Common myeloid progenitor, CD34-positive (primary cell): ENCODE data around the gene ITPR2.

ENCODE experiments used
- CTCF ChIA-PET: fragments of 350-600 bp; sonication (Branson Sonifier 250); formaldehyde crosslinking; loops from one replicate; lab custom pipeline; 2021; ENCODE audit warnings: antibody characterized with exemption; lab: Charles Lee
- POLR2A ChIA-PET: fragments of 350-600 bp; sonication (Branson Sonifier 250); formaldehyde crosslinking; loops from one replicate; lab custom pipeline; 2021; ENCODE audit warnings: antibody characterized with exemption; lab: Charles Lee
- DNase-seq, 3 donors: peaks; one replicate each; pipeline versions ENCODE4 v3.0.0 to v3.0.0-alpha.2; 2013
- H3K27ac ChIP-seq, 2 experiments: 1 replicate in 1 of 2; 2 replicates in 1 of 2; pipeline ENCODE4 v1.7.0; 2013; ENCODE audit warnings: inconsistent platforms in 2 of 2, low read length in 2 of 2, mild to moderate bottlenecking in 2 of 2, low read depth in 1 of 2, moderate library complexity in 1 of 2; ENCODE audit not compliant: severe bottlenecking in 2 of 2, insufficient read depth in 1 of 2, poor library complexity in 1 of 2
- H3K27me3 ChIP-seq, 5 experiments: replicated peaks in 2 of 5; 1 replicate in 3 of 5; 2 replicates in 2 of 5; pipeline versions ENCODE4 v1.6.1 to v1.7.0; 2013; ENCODE audit warnings: low read length in 4 of 5, mild to moderate bottlenecking in 2 of 5, moderate library complexity in 2 of 5, inconsistent platforms in 1 of 5; ENCODE audit not compliant: insufficient read depth in 5 of 5, control insufficient read depth in 4 of 5
- H3K36me3 ChIP-seq, 4 experiments: 1 replicate in 2 of 4; 2 replicates in 2 of 4; pipeline versions ENCODE4 v1.6.1 to v1.7.0; 2013; ENCODE audit warnings: low read length in 3 of 4, control low read depth in 1 of 4, mild to moderate bottlenecking in 1 of 4; ENCODE audit not compliant: control insufficient read depth in 4 of 4, insufficient read depth in 4 of 4
- H3K4me1 ChIP-seq, 4 experiments: 1 replicate in 3 of 4; 2 replicates in 1 of 4; pipeline versions ENCODE4 v1.6.1 to v1.7.1; 2013; ENCODE audit warnings: low read length in 3 of 4, mild to moderate bottlenecking in 3 of 4, control low read depth in 1 of 4, inconsistent platforms in 1 of 4, moderate library complexity in 1 of 4; ENCODE audit not compliant: control insufficient read depth in 4 of 4, insufficient read depth in 4 of 4; ENCODE audit errors: control extremely low read depth in 1 of 4
- H3K4me3 ChIP-seq, 7 experiments: 1 replicate in 4 of 7; 2 replicates in 3 of 7; pipeline versions ENCODE4 v1.5.1 to v1.7.0; 2013; ENCODE audit warnings: mild to moderate bottlenecking in 7 of 7, low read length in 6 of 7, moderate library complexity in 6 of 7, inconsistent platforms in 2 of 7, low read depth in 2 of 7, control low read depth in 1 of 7; ENCODE audit not compliant: insufficient read depth in 4 of 7, control insufficient read depth in 1 of 7; ENCODE audit errors: extremely low read depth in 1 of 7
- H3K9me3 ChIP-seq, 5 experiments: 1 replicate in 4 of 5; 2 replicates in 1 of 5; pipeline versions ENCODE4 v1.6.1 to v1.7.1; 2013; ENCODE audit warnings: low read length in 4 of 5, mild to moderate bottlenecking in 2 of 5, inconsistent platforms in 1 of 5, low read depth in 1 of 5, moderate library complexity in 1 of 5; ENCODE audit not compliant: control insufficient read depth in 4 of 5, insufficient read depth in 2 of 5; ENCODE audit errors: control extremely low read depth in 1 of 5
- WGBS: methylation state at CpG from one replicate; pipeline ENCODE4 v1.1.5; 2013; ENCODE audit not compliant: insufficient coverage; 5-methylcytosine and 5-hydroxymethylcytosine counted together

Gene ITPR2

GRCh38 chr12:26539131-26539530 is 293.9 kb downstream of the ITPR2 start:
- Histone ChIP-seq H3K9me3 (no peaks in the 10 kb centered on the region), H3K27ac (no peak overlapping the region), H3K27me3 (no peaks in the 10 kb centered on the region), H3K36me3 (peaks cover 0 to 6% (median 5%) of the 10 kb centered on the region in 4 experiments), H3K4me3 (no peak overlapping the region), H3K4me1 (no peaks in the 10 kb centered on the region)
- no peak for DNase-seq
- 100% methylated on average over 3 of the region's 4 CpGs for WGBS
- ChIA-PET CTCF (no interaction called here), POLR2A (interaction anchor here (0.6 kb wide), 1 partner anchor 381 kb away, joined by 3 read pairs; no protein-coding TSS in a partner anchor)

- H3K4me1 ChIP-seq = no peaks in the 10 kb centered on the region
- no peak overlapping the region for H3K27ac ChIP-seq
- CTCF ChIA-PET = interaction anchor here (1.2 kb wide), 1 partner anchor 19 kb away, joined by 3 read pairs; no protein-coding TSS in a partner anchor
- POLR2A ChIA-PET = no interaction called here
- H3K4me3 ChIP-seq = no peak overlapping the region
- no CpG with 5 or more reads among the region's 3 CpGs for WGBS
- no peak for DNase-seq
- peaks cover 2 to 10% (median 6%) of the 10 kb centered on the region in 4 experiments for H3K36me3 ChIP-seq
- no peaks in the 10 kb centered on the region for H3K9me3 ChIP-seq
- no peaks in the 10 kb centered on the region for H3K27me3 ChIP-seq
Observed at GRCh38 chr12:26537651-26538050, 295.3 kb downstream of the ITPR2 start.

- H3K27me3 ChIP-seq = no peaks in the 10 kb centered on the region
- H3K27ac ChIP-seq = no peak overlapping the region
- DNase-seq = no peak
- peaks cover 2 to 10% (median 6%) of the 10 kb centered on the region in 4 experiments for H3K36me3 ChIP-seq
- H3K4me3 ChIP-seq = no peak overlapping the region
- H3K4me1 ChIP-seq = no peaks in the 10 kb centered on the region
- CTCF ChIA-PET = no interaction called here
- H3K9me3 ChIP-seq = no peaks in the 10 kb centered on the region
- whole genome bisulfite sequencing = 90% methylated on average over 2 of the region's 2 CpGs
- POLR2A ChIA-PET = interaction anchor here (0.7 kb wide), 1 partner anchor 1152 kb away, joined by 3 read pairs; no protein-coding TSS in a partner anchor
Observed at GRCh38 chr12:26537126-26537525, 295.9 kb downstream of the ITPR2 start.

GRCh38 chr12:26535826-26536225 is 297.2 kb downstream of the ITPR2 start:
- no peak for DNase-seq
- POLR2A ChIA-PET = no interaction called here
- CTCF ChIA-PET = no interaction called here
- H3K4me3 ChIP-seq = no peak overlapping the region
- H3K27me3 ChIP-seq = no peaks in the 10 kb centered on the region
- no peaks in the 10 kb centered on the region for H3K9me3 ChIP-seq
- peaks cover 2 to 10% (median 6%) of the 10 kb centered on the region in 4 experiments for H3K36me3 ChIP-seq
- no peaks in the 10 kb centered on the region for H3K4me1 ChIP-seq
- WGBS = 100% methylated on average over 2 of the region's 4 CpGs
- H3K27ac ChIP-seq = no peak overlapping the region

GRCh38 chr12:26534071-26534470 is 298.9 kb downstream of the ITPR2 start:
- 100% methylated on average over 2 of the region's 3 CpGs for WGBS
- ChIA-PET CTCF (no interaction called here), POLR2A (no interaction called here)
- Histone ChIP-seq H3K9me3 (no peaks in the 10 kb centered on the region), H3K36me3 (peaks cover 2 to 10% (median 6%) of the 10 kb centered on the region in 4 experiments), H3K4me3 (no peak overlapping the region), H3K27ac (no peak overlapping the region), H3K27me3 (no peaks in the 10 kb centered on the region), H3K4me1 (no peaks in the 10 kb centered on the region)
- DNase-seq = no peak

GRCh38 chr12:26533211-26533610 is 299.8 kb downstream of the ITPR2 start:
- H3K36me3 ChIP-seq = peaks cover 2 to 10% (median 6%) of the 10 kb centered on the region in 4 experiments
- H3K27me3 ChIP-seq = no peaks in the 10 kb centered on the region
- H3K4me3 ChIP-seq = no peak overlapping the region
- WGBS = no CpG with 5 or more reads among the region's 3 CpGs
- no peak for DNase-seq
- H3K9me3 ChIP-seq = no peaks in the 10 kb centered on the region
- ChIA-PET POLR2A (no interaction called here), CTCF (no interaction called here)
- H3K27ac ChIP-seq = no peak overlapping the region
- H3K4me1 ChIP-seq = no peaks in the 10 kb centered on the region

- CTCF ChIA-PET = no interaction called here
- peaks cover 5 to 31% (median 12%) of the 10 kb centered on the region in 4 experiments for H3K36me3 ChIP-seq
- no CpG with 5 or more reads among the region's 1 CpG for WGBS
Observed at GRCh38 chr12:26530461-26530860, 302.5 kb downstream of the ITPR2 start.

More at GRCh38 chr12:26530461-26530860, 302.5 kb downstream of the ITPR2 start:
- no peak overlapping the region for H3K27ac ChIP-seq
- H3K9me3 ChIP-seq = peaks cover 0 to 14% (median 4%) of the 10 kb centered on the region in 5 experiments
- POLR2A ChIA-PET = no interaction called here
- DNase-seq = no peak
- no peak overlapping the region for H3K4me3 ChIP-seq
- no peaks in the 10 kb centered on the region for H3K4me1 ChIP-seq
- no peaks in the 10 kb centered on the region for H3K27me3 ChIP-seq
